Stimulated activated CD8-positive, alpha-beta memory T cell treated with anti-CD3 and anti-CD28 coated beads, Interleukin-15, amount 100 ng/mL, for 4 hours (primary cell): ENCODE measurements around the gene ASS1.

Source experiments
- DNase-seq, 2 donors: peaks; one replicate each; pipeline ENCODE4 v3.0.0-alpha.2; 2020; ENCODE audit warnings: low read depth in 2 of 2

ASS1 gene

DNA sequence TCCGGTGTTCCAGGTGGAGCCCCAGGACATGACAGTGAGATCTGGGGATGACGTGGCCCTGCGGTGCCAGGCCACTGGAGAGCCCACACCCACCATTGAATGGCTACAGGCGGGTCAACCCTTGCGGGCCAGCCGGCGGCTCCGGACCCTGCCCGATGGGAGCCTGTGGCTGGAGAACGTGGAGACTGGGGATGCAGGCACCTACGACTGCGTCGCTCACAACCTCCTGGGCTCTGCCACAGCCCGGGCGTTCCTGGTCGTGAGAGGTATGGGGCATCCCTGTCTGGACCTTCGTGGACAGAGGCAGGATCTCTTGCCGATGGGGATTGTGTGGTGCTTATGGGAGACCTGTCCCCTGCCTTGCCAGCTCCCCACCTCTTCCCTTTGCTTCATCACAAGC is 26.0 kb upstream of the ASS1 start:
- no peak for DNase-seq

DNA sequence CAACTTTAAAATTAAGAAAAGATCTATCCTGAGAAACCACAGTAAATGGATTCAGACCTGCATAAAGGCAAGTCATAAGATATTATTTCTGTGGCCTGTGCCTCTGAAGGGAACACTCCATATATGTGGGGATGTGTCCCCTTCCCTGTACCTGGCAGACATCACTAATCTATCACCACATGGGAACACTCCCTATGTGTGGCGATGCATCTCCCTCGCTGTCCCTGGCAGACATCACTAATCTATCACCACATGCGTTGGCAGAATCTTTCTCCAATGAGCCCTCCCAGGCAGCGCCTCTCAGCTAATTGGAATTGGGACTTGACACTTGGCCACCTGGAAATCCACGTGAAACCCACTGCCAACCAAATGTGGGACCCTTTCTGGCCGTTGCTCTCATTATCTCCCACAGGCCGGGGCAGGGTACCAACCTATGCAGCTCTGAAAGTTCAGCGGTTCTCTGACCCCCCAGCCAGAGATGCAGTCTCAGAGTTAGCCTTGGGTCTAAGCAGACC is 25.2 kb upstream of the ASS1 start:
- no peak for DNase-seq

DNA sequence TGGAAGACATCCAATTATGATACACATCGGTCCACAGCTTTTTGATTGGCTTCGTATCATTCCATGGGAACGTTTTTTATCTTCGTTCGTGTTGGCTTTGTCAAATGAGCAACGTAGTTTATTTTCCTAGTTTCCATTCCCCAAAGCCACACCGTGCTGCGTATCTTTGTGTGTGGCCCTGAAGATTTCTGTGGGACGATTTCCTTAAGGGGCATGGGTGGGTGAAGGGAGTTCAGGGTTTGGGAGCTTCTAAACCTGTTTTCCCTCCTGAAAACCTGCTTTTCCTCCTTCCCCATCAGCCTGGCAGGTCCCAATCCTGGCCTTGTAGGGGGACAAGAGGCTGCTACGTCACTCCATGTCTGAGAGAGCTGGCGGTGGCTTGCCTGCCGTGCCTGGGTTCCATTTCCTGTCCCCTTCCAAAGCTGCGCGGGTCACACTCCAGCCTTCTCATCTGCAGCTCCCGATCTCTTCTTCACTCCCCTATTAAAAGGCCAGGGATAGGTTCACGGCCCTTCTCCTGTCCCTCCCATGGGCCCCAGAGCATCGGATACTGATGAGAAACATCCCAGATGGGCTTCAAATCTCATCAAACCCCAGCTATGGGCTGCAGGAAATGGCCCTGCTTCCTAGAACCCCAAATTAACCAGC is 23.5 kb upstream of the ASS1 start:
- DNase-seq, result no peak

DNA sequence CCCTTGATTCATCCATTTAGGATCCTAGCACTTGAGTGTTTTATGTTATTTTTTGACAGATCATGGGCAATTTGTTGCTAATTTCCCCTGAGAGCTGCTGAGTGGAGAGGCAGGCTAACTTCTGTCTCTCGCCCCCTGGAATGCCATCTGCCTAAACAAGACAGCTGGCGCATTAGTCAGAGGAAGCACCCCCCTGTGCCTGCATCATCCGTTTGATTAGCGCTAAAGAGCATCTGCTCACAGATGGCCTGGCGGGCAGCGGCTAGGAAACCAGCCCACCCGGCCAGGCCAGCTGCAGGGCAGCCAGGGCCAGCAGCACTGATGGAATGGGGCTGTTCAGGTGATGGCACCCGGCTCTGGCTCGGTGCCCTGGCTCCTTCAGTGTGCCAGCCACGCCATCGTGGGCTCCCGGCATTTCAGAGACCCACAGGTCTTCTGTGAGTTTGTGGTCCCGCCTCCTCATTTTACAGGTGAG is 22.9 kb upstream of the ASS1 start:
- no peak for DNase-seq

DNA sequence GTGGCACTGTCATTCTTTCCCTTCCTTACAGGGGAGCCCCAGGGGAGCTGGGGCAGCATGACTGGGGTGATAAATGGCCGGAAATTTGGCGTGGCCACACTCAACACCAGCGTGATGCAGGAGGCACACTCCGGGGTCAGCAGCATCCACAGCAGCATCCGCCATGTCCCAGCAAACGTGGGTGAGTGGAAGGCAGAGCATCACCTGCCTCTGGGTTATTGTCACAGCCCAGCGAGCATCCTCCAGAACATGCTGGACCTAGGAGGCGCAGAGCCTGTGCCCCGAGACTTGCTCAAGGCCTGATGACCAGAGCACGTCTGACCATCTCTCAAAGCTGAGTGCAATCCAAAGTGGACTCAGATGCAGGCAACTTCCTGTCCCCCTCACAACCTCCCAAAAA is 22.2 kb upstream of the ASS1 start:
- no peak for DNase-seq

DNA sequence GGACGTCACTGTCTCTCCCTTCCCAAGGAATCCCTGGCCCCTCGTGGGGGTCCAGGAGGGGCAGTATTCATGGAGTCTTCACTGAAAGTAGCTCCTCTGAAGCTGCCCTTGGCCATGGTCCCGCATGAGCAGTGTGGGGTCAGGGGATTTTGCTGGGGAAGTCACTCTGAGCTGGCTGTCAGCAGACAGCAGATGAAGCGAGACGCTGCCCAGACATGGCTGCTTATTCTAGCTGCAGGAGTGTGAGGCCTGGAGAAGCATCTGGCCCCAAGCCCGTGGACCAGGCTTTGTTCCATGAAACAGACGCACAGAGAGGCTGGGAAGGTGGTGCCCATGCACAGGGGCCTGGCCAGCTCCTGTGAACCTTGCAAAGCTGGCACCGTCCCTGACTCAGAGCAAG is 21.5 kb upstream of the ASS1 start:
- no peak for DNase-seq

DNA sequence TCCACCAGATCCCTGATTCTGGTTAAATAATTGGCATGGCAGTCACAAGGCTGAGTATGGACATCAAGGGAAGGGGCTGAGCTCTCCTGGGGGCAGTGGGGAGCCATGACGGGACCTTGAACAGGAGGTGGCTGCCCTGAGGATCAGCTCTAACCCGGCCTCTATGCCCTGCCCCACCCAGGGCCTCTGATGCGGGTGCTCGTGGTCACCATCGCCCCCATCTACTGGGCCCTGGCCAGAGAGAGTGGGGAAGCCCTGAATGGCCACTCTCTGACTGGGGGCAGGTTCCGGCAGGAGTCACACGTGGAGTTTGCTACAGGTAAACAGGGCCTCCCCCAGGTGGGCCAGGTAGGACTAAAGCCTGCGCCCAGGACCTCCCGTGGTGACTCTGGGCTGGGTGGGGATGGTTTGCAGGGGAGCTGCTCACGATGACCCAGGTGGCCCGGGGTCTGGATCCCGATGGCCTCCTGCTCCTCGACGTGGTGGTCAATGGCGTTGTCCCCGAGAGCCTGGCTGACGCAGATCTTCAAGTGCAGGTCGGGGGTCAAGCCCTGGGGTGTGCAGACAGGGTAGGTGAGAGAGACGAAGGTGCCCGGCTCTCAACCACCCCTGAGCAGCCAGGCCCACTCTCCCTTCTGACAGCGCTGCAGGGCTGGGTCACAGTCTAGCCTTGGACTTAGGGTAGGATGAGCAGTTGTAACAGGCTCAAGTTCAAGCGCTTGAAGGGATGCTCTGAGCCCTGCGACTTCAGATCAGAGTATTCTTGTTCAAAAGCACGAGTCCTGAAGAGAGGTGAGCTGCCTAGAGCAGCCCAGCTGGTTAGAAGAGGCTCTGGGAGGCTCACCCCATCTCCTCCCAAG is 19.9 kb upstream of the ASS1 start:
- DNase-seq, result no peak

DNA sequence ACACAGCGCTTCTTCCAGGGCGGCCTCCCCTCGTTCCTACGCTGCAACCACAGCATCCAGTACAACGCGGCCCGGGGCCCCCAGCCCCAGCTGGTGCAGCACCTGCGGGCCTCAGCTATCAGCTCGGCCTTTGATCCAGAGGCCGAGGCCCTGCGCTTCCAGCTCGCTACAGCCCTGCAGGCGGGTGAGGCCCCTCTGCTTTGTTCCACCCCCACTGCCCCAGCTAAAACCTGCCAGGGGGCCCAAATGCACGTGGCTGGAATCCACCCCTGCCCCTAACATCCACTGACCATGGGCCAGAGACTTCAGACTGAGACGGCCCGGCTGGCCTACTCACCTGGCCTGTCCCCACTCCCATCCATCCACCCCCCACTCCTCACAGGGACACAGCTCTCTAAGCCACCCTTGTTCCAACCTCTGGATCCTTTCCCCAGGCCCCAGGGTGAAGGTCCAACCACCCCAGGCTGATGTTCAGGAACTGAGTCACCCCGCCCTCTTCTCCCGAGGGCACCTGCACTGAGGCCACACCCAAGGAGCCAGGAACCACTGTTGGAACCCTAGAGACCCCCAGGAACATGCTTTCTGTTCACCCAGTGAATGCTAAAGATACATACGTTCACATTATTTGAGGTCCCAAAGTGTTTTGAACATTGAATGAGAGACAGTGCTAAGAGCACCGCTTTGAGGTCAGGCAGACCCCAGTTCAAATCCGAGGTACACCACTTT is 18.9 kb upstream of the ASS1 start:
- no peak for DNase-seq

DNA sequence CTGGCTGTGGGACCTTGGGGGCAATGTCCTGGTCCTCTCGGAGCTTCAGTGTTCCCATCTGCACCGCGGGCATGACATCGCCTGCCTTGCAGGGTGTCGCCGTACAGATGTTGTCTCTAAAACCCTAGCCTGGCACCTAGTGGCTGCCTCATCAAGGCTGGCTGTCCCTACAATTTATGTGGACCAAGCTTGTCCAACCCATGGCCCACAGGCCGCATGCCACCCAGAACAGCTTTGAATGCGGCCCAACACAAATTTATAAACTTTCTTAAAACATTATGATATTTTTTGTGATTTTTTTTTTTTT is 18.3 kb upstream of the ASS1 start:
- DNase-seq, result no peak

DNA sequence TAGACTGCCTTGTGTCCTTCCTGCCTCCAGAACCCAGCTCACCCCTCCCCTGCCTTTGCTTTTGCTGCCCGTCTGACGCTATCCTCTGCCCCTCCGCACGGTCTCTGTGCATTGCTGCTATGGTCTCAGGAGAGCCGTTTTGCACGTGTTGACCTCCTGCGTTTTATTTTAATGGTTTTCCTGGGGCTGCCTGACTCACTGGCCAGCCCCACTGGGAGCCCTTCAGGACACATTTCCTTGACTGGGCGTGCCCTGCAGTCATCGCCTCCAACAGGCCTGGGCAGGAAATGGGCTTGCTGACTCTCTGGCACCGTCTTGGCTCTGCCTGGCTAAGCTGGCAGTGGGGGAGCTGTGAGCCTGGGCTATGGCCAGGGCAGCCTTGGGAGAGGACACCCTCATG is 17.9 kb upstream of the ASS1 start:
- DNase-seq, result no peak

DNA sequence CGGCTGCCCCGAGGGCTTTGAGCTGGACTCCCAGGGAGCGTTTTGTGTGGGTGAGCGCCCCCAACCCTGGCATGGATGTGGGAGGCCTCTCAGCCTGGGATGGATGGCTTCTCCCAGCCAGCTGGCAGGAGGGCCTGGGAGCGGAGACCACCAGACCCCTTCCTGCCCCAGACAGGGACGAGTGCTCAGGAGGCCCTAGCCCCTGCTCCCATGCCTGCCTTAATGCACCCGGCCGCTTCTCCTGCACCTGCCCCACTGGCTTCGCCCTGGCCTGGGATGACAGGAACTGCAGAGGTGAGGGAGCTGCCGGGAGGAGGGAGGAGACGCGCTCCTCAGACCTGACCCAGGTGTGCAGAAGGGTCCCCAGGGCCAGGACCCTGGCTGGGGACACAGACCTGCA is 17.4 kb upstream of the ASS1 start:
- DNase-seq, result no peak

DNA sequence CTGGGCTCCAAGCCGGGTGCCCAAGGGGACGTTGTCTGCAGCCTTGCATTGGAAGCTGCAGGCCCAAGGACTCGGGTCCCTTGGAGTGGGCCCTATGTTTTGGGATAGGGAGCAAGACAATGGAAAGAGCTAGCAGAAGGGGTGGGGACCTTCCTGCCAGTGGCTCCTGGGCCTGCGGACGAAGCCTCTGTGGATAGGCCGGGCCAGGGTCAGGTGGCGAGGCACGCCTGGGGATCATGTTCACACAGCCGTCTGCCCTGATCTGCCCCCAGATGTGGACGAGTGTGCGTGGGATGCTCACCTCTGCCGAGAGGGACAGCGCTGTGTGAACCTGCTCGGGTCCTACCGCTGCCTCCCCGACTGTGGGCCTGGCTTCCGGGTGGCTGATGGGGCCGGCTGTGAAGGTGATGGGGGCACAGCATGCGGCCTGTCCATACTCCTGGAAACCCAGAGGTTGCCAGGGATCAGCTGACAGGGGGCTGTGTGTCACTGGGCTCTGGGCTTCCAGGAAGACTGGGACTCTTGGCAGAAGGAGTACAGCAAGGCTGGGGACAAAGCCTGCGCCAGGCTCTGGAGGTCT is 16.6 kb upstream of the ASS1 start:
- DNase-seq, result no peak

DNA sequence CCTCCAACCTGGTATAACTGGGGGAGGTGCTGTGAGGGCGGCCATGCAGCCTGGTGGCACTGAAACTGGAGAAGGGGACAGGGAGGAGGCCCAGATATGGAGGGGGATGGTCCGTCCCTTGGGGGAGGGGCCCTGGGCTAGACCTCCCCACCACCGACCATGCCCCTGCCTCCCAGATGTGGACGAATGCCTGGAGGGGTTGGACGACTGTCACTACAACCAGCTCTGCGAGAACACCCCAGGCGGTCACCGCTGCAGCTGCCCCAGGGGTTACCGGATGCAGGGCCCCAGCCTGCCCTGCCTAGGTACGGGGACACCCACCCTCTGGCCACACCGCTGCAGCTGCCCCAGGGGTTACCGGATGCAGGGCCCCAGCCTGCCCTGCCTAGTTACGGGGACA is 15.4 kb upstream of the ASS1 start:
- DNase-seq, result no peak

DNA sequence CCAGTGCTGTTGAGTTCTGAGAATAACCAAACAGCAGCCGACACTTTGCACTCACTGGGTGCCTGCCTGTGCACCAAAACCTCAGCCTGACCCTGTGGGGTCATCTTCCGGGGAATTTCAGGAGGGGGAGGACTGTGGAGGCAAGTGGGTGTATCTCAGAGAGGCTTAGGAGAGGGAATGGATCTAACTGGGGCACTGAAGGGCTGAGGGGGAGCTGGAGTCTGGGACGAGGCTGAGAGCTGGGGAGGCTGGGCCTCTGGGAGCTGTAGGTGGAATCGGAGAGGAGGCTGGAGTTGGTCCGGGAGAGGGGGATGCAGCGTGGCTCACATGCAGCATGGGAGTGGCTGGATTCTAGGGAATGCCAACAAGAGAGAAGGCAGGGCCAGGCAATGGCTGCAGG is 14.9 kb upstream of the ASS1 start:
- DNase-seq, result no peak

DNA sequence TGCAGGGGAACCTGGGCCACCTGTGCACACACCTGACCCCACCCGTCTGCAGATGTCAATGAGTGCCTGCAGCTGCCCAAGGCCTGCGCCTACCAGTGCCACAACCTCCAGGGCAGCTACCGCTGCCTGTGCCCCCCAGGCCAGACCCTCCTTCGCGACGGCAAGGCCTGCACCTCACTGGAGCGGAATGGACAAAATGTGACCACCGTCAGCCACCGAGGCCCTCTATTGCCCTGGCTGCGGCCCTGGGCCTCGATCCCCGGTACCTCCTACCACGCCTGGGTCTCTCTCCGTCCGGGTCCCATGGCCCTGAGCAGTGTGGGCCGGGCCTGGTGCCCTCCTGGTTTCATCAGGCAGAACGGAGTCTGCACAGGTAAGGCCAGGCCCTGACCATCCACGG is 14.5 kb upstream of the ASS1 start:
- no peak for DNase-seq

DNA sequence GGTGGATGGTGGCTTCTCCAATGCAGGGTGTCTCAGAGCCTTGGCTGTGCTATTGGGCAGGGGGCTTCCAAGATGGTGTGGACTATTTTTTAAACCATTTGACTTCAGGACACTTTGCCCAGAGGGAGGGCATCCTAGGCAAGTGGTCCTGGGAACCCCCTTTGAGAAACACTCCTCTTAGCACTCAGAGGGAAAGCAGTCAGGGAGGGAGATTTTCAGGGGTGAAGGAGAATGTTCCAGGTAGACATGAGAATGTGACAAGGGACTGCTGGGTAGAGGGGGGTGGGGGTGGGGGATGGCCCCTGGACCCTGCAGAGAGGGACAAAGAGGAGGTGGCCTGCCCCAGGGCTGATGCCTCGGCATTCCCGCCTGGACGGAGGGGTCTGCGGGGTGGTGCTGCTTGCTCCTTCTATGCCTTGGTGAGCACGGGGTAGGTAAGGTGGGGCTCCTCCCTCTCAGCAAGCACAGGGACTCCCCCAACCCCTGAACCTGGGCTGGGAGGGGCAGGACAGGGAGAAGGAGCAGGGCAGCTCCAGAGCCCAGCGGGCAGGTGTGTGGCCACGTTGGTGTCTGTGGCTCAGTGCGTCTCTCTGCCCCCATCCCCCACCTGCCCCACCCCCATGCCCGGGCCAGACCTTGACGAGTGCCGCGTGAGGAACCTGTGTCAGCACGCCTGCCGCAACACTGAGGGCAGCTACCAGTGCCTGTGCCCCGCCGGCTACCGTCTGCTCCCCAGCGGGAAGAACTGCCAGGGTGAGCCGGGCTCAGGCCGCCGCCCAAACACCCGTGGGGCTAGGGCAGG is 13.8 kb upstream of the ASS1 start:
- no peak for DNase-seq

DNA sequence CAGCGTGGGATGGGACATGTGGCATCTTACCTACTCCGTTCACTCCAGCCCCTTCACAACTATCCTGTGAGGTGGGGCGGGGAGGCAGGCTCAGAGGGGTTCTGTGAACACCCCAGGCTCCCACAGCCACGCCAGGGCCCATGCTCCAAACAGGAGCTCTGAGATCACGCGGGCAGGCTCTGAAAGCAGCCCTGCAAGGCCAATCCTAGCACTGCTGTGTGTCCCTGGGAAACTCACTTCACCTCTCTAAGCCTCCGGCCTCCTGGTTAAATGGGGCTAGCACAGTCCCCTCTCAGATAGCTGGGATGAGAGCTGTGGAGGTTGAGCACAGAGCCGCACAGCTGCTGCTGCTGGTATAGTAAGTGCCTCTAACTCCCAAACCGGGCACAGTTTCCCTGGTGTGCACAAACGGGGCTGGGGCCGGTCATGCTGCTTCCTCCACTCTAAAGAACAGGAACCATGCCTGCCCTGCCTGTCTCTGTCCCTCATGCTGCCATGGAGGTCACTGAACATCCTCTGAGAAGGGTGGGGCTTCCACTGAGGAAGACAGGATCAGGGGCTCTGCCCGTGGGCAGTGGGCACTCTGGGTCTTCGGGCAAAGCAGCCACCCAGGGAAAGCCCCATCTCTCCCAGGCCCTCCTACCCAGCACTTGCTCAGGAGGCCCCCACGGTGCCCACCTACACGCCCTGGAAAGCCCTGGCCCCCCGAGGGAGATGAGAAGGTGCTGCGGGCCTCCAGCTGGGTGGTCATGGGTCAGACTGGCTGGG is 13.0 kb upstream of the ASS1 start:
- DNase-seq, result no peak

DNA sequence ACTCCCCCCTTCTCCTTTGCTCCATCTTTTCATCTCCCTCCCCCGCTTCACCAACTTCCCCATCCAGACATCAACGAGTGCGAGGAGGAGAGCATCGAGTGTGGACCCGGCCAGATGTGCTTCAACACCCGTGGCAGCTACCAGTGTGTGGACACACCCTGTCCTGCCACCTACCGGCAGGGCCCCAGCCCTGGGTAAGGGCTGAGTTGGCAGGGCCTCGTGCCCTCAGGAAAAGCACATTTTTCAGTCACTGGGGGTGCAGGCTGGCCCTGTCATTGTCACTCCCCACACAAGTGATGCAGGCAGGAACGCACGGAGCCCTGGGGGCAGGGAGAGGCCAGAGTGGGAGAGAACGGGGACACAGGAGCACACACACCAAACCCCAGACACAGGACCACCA is 12.4 kb upstream of the ASS1 start:
- DNase-seq, result no peak

DNA sequence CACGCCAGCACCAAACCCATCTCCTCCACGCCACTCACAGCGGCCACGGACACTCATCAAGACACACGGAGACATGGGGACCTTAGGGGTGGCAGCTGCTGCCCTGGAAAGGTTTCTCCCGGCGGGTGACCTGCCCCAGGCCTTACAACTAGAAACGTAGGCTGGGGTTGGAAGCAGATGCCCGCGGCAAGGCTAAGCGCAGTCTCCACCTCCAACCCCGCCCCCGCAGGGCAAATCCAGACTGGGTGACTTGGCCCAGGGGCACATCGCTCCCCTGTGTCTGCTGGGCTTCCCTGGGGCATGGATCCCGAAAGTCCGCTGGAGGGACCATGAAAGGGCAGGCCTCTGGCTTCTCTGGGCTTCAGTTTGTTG is 12.0 kb upstream of the ASS1 start:
- DNase-seq, result no peak

DNA sequence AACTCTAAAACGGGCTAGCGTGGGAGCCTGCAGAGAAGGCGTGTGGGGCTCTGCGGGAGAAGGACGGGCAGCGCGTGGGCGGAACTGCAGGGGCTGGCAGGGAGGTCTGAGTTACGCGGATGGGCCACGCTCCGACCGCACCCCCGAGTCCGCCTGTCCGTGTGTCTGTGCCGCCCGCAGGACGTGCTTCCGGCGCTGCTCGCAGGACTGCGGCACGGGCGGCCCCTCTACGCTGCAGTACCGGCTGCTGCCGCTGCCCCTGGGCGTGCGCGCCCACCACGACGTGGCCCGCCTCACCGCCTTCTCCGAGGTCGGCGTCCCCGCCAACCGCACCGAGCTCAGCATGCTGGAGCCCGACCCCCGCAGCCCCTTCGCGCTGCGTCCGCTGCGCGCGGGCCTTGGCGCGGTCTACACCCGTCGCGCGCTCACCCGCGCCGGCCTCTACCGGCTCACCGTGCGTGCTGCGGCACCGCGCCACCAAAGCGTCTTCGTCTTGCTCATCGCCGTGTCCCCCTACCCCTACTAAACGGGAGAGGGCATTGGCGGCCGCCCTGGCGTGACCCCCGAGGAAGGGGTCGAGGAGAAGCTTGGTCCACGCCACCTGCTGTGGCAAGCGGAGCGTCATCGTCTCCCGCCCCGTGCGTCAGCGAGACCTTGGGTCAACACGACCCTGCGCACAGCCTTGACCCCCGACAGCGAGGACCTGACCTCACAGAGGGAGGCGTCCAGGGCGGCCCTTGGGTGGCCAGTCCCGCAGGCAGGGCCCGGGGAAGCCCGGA is 11.4 kb upstream of the ASS1 start:
- no peak for DNase-seq
